GM23248 (cell line): ENCODE results near the gene SYNPO.

ENCODE experiments used
- EZH2 ChIP-seq: fragments of 200-600 bp; sonication (generic); IDR thresholded peaks from 2 replicates; pipeline ENCODE4 v1.6.1; 2018; ENCODE audit warnings: antibody characterized with exemption, mild to moderate bottlenecking; ENCODE audit not compliant: insufficient read depth, poor library complexity, severe bottlenecking
- EZH2phosphoT487 ChIP-seq: fragments of 200-600 bp; sonication (generic); IDR thresholded peaks from 2 replicates; pipeline ENCODE4 v1.6.1; 2018; ENCODE audit warnings: antibody characterized with exemption, moderate library complexity, mild to moderate bottlenecking, low read depth; ENCODE audit not compliant: insufficient read depth

GRCh38 chr5:150690760-150691159 is 50.3 kb downstream of the SYNPO start:
- TF ChIP-seq EZH2 (no peak), EZH2phosphoT487 (no peak)
